Mucosa of descending colon (tissue), 3 donors: Measurements from ENCODE around the gene AP3S1. TPM values are rescaled to one million over a fixed set of nuclear protein-coding genes. Genes with fewer than 3 reads are reported as not detected.
"Not testable (repeated sequence)": the region's sequence is repeated elsewhere in the genome, so short reads cannot be mapped to it uniquely, and the experiment has no call there.

ENCODE experiments used
- ATAC-seq: fragments of 200-7000 bp; cut with Tn5 transposase; one replicate; pipeline ENCODE4 v1.9.1; 2020; ENCODE audit warnings: mild to moderate bottlenecking, moderate library complexity
- DNase-seq, 3 donors: peaks; one replicate each; pipeline ENCODE4 v3.0.0-alpha.2; 2020
- H3K36me3 ChIP-seq: fragments of 200-600 bp; one replicate; pipeline ENCODE4 v1.8.0; 2021; ENCODE audit warnings: low read depth, mild to moderate bottlenecking
- H3K4me1 ChIP-seq: fragments of 200-600 bp; one replicate; pipeline ENCODE4 v1.8.0; 2021; ENCODE audit warnings: low read depth, mild to moderate bottlenecking
- H3K4me3 ChIP-seq: fragments of 200-600 bp; one replicate; pipeline ENCODE4 v1.8.0; 2021; ENCODE audit warnings: mild to moderate bottlenecking
- H3K9me3 ChIP-seq: fragments of 200-600 bp; one replicate; pipeline ENCODE4 v1.8.0; 2021; ENCODE audit warnings: mild to moderate bottlenecking
- intact Hi-C, 2 donors: fragments of 100-400 bp; cut with DNase I in 1 of 2; cut with micrococcal nuclease in 1 of 2; formaldehyde crosslinking; loops; one replicate each; pipeline versions ENCODE4 v1.11.0 to v1.11.1; 2022; cut with DNase I, micrococcal nuclease
- total RNA-seq, 3 donors: library from RNA; stranded (reverse); fragmentation: NEBNext Ultra II Directional in 2 of 3; extraction: Animal tissue kit (Norgen Biotek cat#: 25700) in 2 of 3; gene quantifications; one replicate each; pipeline versions ENCODE4 v1.2.1 to v1.2.4, GENCODE V29; 2021 to 2023
- TF ChIP-seq, protein P1 (sequence below): fragments of 200-600 bp; IDR thresholded peaks from one replicate; pipeline ENCODE4 v1.8.0; 2022; ENCODE audit warnings: antibody characterized with exemption, mild to moderate bottlenecking
- donor health status: DM: no; HTN: no; CAD: no; lungs with moderate emphysema.
- donor health status: DM: no; HTN: no; CAD: no.
- donor health status: DM: no; HTN: yes; CAD: no.

The AP3S1 gene
- total RNA-seq, 3 donors from 2014 or later: 75.5 to 94.8 (median 76.2) TPM

DNA sequence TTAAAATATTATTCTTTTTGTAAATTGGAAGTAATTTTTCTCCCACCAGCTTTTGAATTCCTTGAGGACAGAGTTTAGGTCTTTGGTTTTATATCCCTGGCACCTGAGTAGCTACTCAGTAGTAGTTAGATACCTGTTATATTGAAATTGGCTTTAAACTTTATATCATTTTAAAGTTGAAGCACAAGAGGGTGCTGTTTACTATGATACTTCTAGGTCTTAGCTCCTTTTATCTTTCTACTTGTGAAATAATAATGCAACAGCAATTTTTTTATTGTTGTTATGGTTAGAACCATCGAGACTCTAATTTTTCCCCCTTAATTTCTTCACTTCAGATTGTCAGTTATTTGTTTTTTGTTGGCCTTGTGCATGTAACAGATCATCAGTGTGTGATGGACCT lies 46.3 kb downstream of the AP3S1 start:
- intact Hi-C loops: no loop called here
- ATAC-seq (no peak), DNase-seq (no peak)
- Histone ChIP-seq H3K9me3 (no peaks in the 10 kb centered on the region), H3K4me1 (peaks cover 9% of the 10 kb centered on the region), H3K36me3 (no peaks in the 10 kb centered on the region), H3K4me3 (no peak overlapping the region)
- TF ChIP-seq, protein P1, sequence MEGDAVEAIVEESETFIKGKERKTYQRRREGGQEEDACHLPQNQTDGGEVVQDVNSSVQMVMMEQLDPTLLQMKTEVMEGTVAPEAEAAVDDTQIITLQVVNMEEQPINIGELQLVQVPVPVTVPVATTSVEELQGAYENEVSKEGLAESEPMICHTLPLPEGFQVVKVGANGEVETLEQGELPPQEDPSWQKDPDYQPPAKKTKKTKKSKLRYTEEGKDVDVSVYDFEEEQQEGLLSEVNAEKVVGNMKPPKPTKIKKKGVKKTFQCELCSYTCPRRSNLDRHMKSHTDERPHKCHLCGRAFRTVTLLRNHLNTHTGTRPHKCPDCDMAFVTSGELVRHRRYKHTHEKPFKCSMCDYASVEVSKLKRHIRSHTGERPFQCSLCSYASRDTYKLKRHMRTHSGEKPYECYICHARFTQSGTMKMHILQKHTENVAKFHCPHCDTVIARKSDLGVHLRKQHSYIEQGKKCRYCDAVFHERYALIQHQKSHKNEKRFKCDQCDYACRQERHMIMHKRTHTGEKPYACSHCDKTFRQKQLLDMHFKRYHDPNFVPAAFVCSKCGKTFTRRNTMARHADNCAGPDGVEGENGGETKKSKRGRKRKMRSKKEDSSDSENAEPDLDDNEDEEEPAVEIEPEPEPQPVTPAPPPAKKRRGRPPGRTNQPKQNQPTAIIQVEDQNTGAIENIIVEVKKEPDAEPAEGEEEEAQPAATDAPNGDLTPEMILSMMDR: no peak

DNA sequence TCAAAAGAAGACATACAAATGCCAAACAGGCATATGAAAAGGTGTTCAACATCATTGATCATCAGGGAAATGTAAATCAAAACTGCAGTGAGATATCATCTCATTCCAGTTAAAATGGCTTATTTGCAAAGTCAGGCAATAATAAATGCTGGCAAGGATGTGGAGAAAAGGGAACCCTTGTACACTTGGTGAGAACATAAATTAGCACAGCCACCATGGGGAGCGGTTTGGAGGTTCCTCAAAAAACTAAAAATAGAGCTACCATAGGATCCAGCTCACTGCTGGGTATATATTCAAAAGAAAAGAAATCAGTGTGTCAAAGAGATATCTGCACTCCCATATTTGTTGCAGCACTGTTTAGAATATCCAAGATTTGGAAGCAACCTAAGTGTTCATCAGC lies 50.3 kb downstream of the AP3S1 start:
- Histone ChIP-seq H3K9me3 (no peaks in the 10 kb centered on the region), H3K4me1 (no peaks in the 10 kb centered on the region), H3K36me3 (no peaks in the 10 kb centered on the region), H3K4me3 (no peak overlapping the region)
- intact Hi-C loops: no loop called here
- TF ChIP-seq, protein P1: no peak
- ATAC-seq (no peak), DNase-seq (no peak)

DNA sequence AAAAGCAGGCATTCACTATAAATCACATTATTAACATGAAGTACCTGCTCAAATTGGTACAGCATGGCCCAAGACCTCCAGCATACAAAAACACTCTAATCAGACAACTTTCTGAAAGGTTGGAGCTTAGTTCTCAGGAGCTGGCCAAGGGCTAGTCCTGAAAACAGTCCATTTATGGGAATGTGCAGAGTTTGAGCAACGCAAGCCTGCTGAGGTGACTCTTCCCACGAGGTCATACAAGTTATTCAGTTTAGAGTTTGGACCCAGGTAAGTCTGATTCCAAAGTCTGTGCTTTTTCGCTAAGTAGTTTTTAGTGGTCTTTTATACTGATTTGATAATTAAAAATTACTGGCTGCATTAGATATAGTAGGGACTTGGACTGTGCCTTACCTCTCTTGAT lies 52.6 kb downstream of the AP3S1 start:
- intact Hi-C loops: no loop called here
- no peaks in the 10 kb centered on the region for H3K4me1 ChIP-seq
- no peak for DNase-seq
- no peaks in the 10 kb centered on the region for H3K9me3 ChIP-seq
- ATAC-seq: no peak
- TF ChIP-seq, protein P1: no peak
- no peak overlapping the region for H3K4me3 ChIP-seq
- H3K36me3 ChIP-seq: no peaks in the 10 kb centered on the region

DNA sequence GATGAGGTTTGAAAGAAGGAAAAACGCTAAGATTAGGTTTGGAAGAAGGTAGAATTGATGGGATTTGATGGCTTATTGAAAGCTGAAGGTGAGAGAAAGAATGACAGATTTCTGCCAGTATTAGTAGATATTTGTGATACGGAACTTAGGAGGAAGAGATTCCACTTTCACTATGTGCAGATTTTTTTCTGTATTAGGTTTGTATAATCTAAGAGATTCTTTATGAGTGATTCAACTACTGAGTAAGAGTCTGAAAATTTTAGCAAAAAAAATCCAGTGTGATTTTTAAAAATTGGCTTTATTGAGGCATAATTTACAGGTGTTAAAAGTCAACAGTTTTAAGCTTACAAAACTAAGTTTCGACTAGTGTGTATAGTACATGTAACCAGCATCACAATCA lies 54.1 kb downstream of the AP3S1 start:
- Histone ChIP-seq H3K4me1 (no peaks in the 10 kb centered on the region), H3K9me3 (no peaks in the 10 kb centered on the region), H3K4me3 (no peak overlapping the region), H3K36me3 (no peaks in the 10 kb centered on the region)
- ATAC-seq (no peak), DNase-seq (no peak)
- intact Hi-C loops: no loop called here
- TF ChIP-seq, protein P1: no peak

DNA sequence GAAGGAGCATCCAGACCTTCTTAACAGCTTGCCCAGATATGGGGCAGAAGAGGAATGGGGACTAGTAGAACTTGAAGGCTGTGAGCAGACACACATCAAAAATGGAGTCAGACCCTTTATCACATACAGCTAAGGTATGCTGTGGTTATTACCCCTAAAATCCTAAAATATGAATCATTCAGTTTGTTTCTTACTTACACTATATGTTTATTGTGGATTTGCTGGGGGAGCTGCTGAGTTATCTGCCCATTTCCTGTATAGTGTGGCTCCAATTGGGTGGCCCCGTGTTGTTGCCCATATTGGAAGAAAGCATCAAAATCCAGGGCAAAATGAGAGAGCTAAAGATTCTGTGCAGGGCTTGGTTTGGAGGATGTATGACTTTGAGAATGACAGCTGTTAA lies 56.9 kb downstream of the AP3S1 start:
- TF ChIP-seq, protein P1: no peak
- no peak for ATAC-seq
- DNase-seq: no peak

DNA sequence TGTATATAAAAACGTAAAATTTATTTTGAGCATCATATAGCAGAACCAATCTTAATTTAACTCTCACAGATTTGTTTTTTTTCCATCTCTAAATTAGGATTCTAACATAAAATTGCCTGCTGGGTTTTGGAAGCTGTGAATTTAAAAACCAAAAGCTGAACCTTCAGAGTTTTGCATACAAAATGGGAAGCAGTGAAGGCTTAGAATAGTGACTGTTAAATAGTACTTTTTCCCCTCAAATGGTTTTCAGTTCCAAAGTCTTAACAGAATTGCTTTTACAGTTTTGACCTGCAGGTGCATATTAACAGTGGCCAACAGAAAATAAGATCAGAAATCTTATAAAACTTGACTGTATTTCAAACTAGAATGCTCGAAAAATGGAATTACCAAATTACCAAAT lies 65.4 kb downstream of the AP3S1 start:
- Histone ChIP-seq H3K9me3 (no peaks in the 10 kb centered on the region), H3K4me1 (no peaks in the 10 kb centered on the region), H3K36me3 (no peaks in the 10 kb centered on the region), H3K4me3 (no peak overlapping the region)
- DNase-seq (no peak), ATAC-seq (no peak)
- TF ChIP-seq, protein P1: no peak
- intact Hi-C loops: no loop called here

More for the DNA sequence above, 56.9 kb downstream of the AP3S1 start:
- intact Hi-C loops: no loop called here
- no peaks in the 10 kb centered on the region for H3K36me3 ChIP-seq
- no peaks in the 10 kb centered on the region for H3K9me3 ChIP-seq
- H3K4me3 ChIP-seq: no peak overlapping the region
- no peaks in the 10 kb centered on the region for H3K4me1 ChIP-seq

DNA sequence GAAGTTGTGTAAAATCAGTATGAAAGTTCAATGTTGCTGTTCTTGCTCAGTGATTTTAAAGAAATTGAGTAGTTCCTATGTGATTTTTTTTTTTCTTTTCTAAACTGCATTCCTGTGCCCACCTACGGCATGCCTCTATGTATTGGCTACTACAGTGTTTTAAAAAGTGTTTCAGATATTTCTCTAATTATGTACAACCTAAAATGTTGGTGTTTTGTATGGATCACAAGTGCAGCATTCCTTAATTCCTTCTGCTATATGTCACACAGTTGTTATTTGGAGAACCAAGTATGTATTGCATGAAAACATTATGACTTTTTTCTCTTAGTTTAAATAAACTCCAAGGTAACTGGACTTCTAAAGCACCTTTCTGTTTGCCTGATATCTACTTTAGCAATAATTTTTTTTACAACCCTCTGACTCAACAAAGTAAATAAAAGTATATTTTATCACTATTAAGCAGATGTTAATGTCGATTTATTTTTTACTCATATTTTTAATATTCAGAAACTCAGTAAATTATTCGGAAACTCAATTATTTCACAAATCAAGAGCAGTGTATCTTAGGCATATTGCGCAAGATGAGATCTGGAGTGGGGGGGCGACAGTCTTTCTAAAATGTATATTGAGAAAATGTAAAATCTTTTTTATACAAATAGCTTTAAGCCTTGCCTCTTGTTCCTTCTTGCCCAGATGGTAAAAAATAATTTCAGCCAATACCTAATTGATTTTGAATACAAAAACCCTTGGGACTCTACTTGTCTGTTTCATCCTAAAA lies 72.1 kb downstream of the AP3S1 start:
- not testable (repeated sequence) for ATAC-seq

More for the DNA sequence above, 72.1 kb downstream of the AP3S1 start:
- H3K4me1 ChIP-seq, H3K36me3 ChIP-seq, intact Hi-C loops, H3K9me3 ChIP-seq, DNase-seq, H3K4me3 ChIP-seq: not testable (repeated sequence)
